ENCODE measurements around the gene RGS7.

- TF ChIP-seq CTCF (IDR thresholded peaks at IDR 0.05; ENCODE audit: poor library complexity, severe bottlenecking) (no peak), EZH2 (IDR thresholded peaks at IDR 0.05; ENCODE audit: borderline replicate concordance, insufficient read depth, low read length, poor library complexity, severe bottlenecking) (no peak), POLR2AphosphoS5 (IDR thresholded peaks at IDR 0.05) (peak; percentile 59), REST (IDR thresholded peaks at IDR 0.05; ENCODE audit: borderline replicate concordance) (no peak), EP300 (conservative IDR thresholded peaks at IDR 0.05; ENCODE audit: poor library complexity, severe bottlenecking) (peak; percentile 81), RAD21 (conservative IDR thresholded peaks at IDR 0.05) (no peak)
These were observed 439.0 kb downstream of the RGS7 start for GRCh38 chr1:240917976-240918375.
